Testis (tissue), 2 donors: ENCODE data around the gene TLE6.

Experiments used
- CTCF ChIP-seq, 3 experiments: fragments of 450-650 bp in 2 of 3; fragments of 200-600 bp in 1 of 3; sonication (generic) in 1 of 3; IDR thresholded peaks; one replicate each; pipeline ENCODE4 v1.5.1; 2016 to 2019; ENCODE audit warnings: antibody characterized with exemption in 3 of 3, mild to moderate bottlenecking in 2 of 3, moderate library complexity in 1 of 3
- POLR2A ChIP-seq: fragments of 450-650 bp; IDR thresholded peaks from one replicate; pipeline ENCODE4 v1.6.1; 2017; ENCODE audit warnings: antibody characterized with exemption, mild to moderate bottlenecking, moderate library complexity

- TF ChIP-seq POLR2A (no peak), CTCF (IDR thresholded peaks at IDR 0.05) (no peak)
Measured at GRCh38 chr19:3039125-3039524, 61.8 kb downstream of the TLE6 start.
